Tibial nerve (tissue), 3 donors: ENCODE results near the gene PCDHGA11.

Source experiments
- CTCF ChIP-seq, 5 experiments: fragments of 200-600 bp in 3 of 5; fragments of 450-650 bp in 2 of 5; sonication (generic) in 3 of 5; IDR thresholded peaks; one replicate each; pipeline ENCODE4 v1.5.1; 2016 to 2019; ENCODE audit warnings: antibody characterized with exemption in 5 of 5, mild to moderate bottlenecking in 3 of 5, moderate library complexity in 2 of 5
- POLR2A ChIP-seq, 2 donors: fragments of 450-650 bp; IDR thresholded peaks; one replicate each; pipeline ENCODE4 v1.6.1; 2017; ENCODE audit warnings: antibody characterized with exemption in 2 of 2, mild to moderate bottlenecking in 2 of 2, moderate library complexity in 2 of 2

- TF ChIP-seq CTCF (IDR thresholded peaks at IDR 0.05): no peak
- no peak for TF ChIP-seq POLR2A (IDR thresholded peaks at IDR 0.05)
Measured at GRCh38 chr5:141388661-141389060, 32.2 kb upstream of the PCDHGA11 start.
